Stimulated activated CD4-positive, alpha-beta T cell treated with anti-CD3 and anti-CD28 coated beads, Interleukin-2, amount 100 ng/mL, for 48 hours (primary cell): ENCODE measurements around the gene PIGN.

Source experiments
- DNase-seq, 2 donors: peaks; one replicate each; pipeline ENCODE4 v3.0.0-alpha.2; 2020

Gene PIGN, protein sequence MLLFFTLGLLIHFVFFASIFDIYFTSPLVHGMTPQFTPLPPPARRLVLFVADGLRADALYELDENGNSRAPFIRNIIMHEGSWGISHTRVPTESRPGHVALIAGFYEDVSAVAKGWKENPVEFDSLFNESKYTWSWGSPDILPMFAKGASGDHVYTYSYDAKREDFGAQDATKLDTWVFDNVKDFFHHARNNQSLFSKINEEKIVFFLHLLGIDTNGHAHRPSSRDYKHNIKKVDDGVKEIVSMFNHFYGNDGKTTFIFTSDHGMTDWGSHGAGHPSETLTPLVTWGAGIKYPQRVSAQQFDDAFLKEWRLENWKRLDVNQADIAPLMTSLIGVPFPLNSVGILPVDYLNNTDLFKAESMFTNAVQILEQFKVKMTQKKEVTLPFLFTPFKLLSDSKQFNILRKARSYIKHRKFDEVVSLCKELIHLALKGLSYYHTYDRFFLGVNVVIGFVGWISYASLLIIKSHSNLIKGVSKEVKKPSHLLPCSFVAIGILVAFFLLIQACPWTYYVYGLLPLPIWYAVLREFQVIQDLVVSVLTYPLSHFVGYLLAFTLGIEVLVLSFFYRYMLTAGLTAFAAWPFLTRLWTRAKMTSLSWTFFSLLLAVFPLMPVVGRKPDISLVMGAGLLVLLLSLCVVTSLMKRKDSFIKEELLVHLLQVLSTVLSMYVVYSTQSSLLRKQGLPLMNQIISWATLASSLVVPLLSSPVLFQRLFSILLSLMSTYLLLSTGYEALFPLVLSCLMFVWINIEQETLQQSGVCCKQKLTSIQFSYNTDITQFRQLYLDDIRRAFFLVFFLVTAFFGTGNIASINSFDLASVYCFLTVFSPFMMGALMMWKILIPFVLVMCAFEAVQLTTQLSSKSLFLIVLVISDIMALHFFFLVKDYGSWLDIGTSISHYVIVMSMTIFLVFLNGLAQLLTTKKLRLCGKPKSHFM

GRCh38 chr18:62186774-62187542, at the start of gene PIGN, which contains the start of gene RELCH:
TSS of gene PIGN (minus strand) at chr18:62187056. CDS start at chr18:62161353, 25,703 bp downstream.
TSS of gene RELCH (plus strand) at chr18:62187255. CDS start at chr18:62187506, 251 bp downstream.
- peak; percentile 84 to 87 for DNase-seq

DNA sequence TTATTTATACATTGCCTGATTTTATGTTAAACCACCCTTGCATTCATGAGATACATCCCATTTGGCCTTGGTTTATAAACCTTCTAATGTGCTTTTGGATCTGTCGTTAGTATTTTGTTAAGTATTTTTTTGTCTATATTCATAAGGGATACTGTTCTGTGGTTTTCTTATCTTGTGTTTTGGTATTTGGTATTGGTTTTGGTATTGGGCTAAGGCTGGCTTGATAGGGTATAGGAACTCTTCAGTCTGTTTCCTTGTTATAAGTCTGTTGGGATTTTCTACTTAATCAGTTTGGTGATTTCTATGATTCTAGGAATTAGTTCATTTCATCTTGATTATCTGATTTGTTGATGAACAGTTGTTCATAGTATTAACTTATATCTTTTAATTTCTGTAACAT, 49.4 kb upstream of the PIGN start:
- DNase-seq, result no peak

- no peak for DNase-seq
These were observed 39.2 kb upstream of the PIGN start for GRCh38 chr18:62226047-62226446.

GRCh38 chr18:62224229-62224628, 37.4 kb upstream of the PIGN start:
- no peak for DNase-seq

DNA sequence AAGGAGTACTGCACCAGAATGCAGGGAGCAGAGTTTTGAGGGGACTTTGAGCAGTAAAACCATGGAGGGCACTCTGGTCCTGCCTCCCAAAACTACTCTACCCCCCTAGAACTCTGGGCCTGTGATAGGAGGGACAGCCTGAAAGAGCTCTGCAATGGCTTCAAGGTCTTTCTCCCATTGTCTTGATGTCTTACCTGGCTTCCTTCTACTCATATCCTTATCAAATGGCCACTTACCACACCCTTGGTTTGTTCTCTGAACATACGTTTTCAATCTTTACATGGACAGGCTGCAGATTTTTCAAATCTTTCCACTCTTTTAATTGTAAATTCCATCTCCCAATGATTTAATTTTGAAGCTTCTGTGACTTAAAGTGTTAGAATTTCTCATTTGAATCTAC, 27.9 kb upstream of the PIGN start:
- DNase-seq, result no peak

- DNase-seq, result no peak
These were observed 24.5 kb upstream of the PIGN start for GRCh38 chr18:62211325-62211828.

DNA sequence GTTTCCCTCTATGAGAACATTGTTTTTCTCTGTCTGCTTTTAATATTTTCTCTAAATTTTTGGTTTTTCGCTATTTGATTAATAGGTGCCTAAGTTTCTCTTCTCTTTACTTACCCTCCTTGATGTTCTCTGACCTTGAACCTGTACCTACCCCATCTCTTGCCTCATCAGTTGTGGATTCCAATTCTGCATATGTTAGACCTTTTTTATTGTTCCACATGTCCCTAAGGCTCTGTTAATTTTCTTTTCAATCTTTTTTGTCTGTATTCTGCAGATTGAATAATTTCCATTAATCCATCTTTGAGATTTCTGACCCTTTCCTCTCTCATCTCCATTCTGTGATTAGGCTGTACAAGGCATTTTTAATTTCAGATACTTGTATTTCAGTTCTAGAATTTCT, 23.3 kb upstream of the PIGN start:
- no peak for DNase-seq

GRCh38 chr18:62209046-62209445, 22.2 kb upstream of the PIGN start:
- DNase-seq, result no peak

DNA sequence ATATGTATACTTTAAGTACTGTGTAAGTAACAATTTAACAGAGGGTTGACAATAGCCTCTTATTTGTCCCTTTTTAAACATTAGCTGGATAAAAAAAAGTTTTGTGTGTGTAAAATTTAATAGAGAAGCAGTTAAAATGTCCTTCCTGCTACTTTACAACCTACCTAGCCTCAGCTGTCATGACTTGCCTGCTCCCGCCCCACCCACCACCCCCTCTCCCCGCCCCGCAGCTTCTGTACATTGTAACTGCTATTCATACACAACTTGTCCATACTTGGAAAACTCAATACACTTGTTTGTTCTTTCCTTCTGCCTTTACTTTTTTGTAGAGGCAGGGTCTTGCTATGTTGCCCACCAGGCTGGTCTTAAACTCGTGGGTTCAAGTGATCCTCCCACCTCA, 19.7 kb upstream of the PIGN start:
- DNase-seq, result no peak

- DNase-seq, result no peak
These were observed 19.0 kb upstream of the PIGN start for GRCh38 chr18:62205824-62206223.

- DNase-seq, result no peak
These were observed 15.0 kb upstream of the PIGN start for GRCh38 chr18:62201870-62202269.

- no peak for DNase-seq
These were observed 13.5 kb upstream of the PIGN start for GRCh38 chr18:62200121-62200914.

- no peak for DNase-seq
These were observed 12.8 kb upstream of the PIGN start for GRCh38 chr18:62199629-62200028.

DNA sequence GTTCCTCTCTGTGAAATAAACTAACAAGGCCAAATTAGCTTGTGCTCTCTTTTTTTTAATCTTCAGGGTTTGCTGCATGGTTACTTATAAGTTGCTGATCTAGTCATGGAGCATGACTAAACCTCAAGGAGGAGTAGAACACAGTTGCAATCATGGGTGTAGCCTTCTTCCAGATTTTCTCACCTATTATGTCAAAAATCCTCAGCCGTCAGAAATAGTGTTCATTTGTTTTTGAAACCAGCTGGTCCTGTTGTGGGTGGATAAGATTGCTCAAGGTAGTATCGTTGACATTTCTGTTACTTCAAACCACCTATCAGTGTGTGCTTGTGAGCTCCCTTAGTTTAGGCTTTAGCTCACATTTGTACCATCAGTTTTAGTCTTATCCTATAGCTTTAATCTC, 11.4 kb upstream of the PIGN start:
- DNase-seq, result no peak

- DNase-seq, result no peak
These were observed 10.1 kb upstream of the PIGN start for GRCh38 chr18:62196980-62197379.

DNA sequence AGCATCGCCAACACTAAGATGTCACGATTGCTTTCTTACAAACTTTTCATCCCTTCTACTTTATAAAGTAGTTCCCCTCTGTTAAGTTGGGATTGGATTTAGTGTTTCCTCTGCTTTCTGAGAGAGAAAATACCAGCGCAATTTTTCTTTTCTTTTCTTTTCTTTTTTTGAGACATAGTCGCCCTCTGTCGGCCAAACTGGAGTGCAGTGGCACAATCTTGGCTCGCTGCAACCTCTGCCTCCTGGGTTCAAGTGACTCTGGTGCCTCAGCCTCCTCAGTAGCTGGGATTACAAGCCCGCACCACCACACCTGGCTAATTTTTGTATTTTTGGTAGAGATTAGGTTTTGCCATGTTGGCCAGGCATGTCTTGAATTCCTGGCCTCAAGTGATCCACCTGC, 9.2 kb upstream of the PIGN start:
- no peak for DNase-seq

DNA sequence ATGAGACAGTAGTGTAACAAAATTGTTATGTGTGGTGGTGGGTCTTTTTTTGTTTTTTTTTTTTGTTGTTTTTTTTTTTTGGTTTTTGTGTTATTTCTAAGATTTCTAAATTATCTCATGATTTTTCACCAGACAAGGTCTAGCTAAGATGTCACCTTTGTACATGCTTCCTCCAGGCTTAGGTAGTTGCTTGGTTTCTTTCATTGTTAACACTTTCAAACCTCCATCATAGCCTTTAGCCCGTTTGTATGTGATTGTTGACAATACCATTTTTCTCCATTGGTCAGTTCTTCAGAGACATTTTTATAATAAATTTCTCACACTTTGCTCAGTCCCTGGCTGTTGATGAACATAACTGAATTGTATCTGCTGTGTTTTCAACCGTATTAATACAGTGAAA, 2.4 kb upstream of the PIGN start:
- no peak for DNase-seq

GRCh38 chr18:62187543-62188510, 971 bp upstream of the PIGN start:
- DNase-seq, result peak in 1 of 2 donors; percentile 5

- no peak for DNase-seq
These were observed 420 bp downstream of the PIGN start for GRCh38 chr18:62186499-62186773.

DNA sequence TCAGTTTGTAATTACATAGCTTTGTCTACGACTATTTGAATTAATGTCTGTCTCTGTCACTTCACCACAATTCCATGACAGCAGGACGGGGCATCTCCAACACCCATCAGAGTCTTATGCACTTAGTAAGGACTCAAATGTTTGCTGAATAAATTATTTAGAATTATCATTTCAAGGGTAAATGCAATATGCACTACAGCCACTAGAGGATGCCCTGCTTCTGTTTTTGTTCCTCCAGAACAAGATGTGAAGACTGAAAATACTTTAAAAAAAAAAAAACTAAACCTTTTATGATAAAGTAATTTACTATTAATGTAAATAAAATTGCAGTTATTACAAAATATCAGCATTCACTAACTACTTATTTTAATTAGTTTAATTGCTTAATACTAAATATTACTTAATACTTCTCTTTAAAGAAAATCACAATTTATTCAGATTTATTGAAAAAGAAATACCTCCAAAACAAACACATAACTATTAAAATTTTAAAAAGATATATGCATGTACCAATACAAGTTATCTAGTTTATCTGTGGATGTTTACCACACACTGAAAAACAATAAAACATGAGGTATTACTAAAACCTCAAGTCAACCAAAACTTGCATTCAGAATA, 3.2 kb downstream of the PIGN start:
- DNase-seq, result peak; percentile 22 to 58
